IPS DF 6.9 (cell line): ENCODE results near the gene MKLN1.
A peak's percentile ranks its signal among the peaks of the same experiment; 100 is the strongest.
"Not testable (repeated sequence)": the region's sequence is repeated elsewhere in the genome, so short reads cannot be mapped to it uniquely, and the experiment has no call there.

Experiments used
- DNase-seq: peaks from one replicate; pipeline ENCODE4 v3.0.0-alpha.2; 2013; ENCODE audit warnings: low read depth, low spot score
- H3K27ac ChIP-seq: one replicate; pipeline ENCODE4 v1.5.1; 2013; ENCODE audit warnings: low read length, control low read depth
- H3K27me3 ChIP-seq: 2 replicates; pipeline ENCODE4 v1.6.1; 2013; ENCODE audit warnings: mild to moderate bottlenecking, low read length; ENCODE audit not compliant: control insufficient read depth, insufficient read depth
- H3K36me3 ChIP-seq: 2 replicates; pipeline ENCODE4 v1.6.1; 2013; ENCODE audit warnings: low read length; ENCODE audit not compliant: control insufficient read depth, insufficient read depth
- H3K4me1 ChIP-seq: 2 replicates; pipeline ENCODE4 v1.6.1; 2013; ENCODE audit warnings: low read length; ENCODE audit not compliant: control insufficient read depth, insufficient read depth
- H3K4me3 ChIP-seq: 2 replicates; pipeline ENCODE4 v1.5.1; 2013; ENCODE audit warnings: mild to moderate bottlenecking, low read length
- H3K9me3 ChIP-seq: 2 replicates; pipeline ENCODE4 v1.6.1; 2013; ENCODE audit warnings: low read length, inconsistent platforms; ENCODE audit not compliant: control insufficient read depth, insufficient read depth
- WGBS: extraction: QIAGEN DNeasy Blood & Tissue Kit; methylation state at CpG from one replicate; pipeline ENCODE4 v1.1.7; 2013; ENCODE audit warnings: mixed read lengths, missing lambda C conversion rate; ENCODE audit not compliant: insufficient read length, insufficient coverage; 5-methylcytosine and 5-hydroxymethylcytosine counted together

The MKLN1 gene

DNA sequence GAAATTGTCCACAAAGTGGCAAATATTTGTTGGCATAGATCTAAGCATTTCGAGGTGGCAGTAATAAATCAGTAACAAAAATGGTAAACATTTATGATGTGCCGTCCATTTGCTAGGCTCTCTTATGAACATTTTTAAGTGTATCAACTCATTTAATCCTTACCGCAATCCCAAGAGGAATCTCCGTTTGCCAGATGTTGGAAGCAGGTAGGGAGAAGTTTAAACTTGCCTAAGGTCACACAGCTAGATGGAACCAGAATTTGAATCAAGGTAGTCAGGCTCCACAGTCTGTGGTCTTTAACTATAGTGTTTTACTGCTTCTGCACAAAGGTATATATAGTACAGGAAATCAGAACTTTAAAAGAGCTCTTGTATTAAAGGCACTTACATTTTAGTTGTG lies 2.6 kb downstream of the MKLN1 start:
- no peak overlapping the region for H3K27ac ChIP-seq
- no peaks in the 10 kb centered on the region for H3K9me3 ChIP-seq
- H3K27me3 ChIP-seq, result no peaks in the 10 kb centered on the region
- no peaks in the 10 kb centered on the region; the same call in 1 of the 2 replicates for H3K4me1 ChIP-seq
- no peak overlapping the region for H3K4me3 ChIP-seq
- WGBS, result no CpG with 5 or more reads among the region's 4 CpGs
- DNase-seq, result no peak
- H3K36me3 ChIP-seq, result no peaks in the 10 kb centered on the region

DNA sequence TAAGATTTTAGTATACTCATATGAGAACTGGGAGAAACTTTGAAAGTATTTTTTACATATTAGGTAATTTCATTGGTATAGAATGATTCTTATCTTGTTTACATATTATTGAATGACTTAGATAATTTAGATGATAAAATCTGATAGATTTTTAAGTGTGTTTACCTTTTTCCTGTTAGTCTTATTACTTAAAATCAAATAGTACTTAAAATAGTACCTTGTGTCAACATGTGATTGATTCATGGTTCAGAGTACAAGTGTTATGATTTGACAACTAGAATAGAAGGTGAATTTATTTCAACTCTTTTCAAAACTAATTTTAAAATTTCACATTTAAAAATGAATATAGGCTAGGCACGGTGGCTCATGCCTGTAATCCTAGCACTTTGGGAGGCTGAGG lies 4.1 kb downstream of the MKLN1 start:
- Histone ChIP-seq H3K9me3 (no peaks in the 10 kb centered on the region), H3K4me3 (no peak overlapping the region), H3K27ac (no peak overlapping the region), H3K27me3 (no peaks in the 10 kb centered on the region), H3K36me3 (no peaks in the 10 kb centered on the region), H3K4me1 (no peaks in the 10 kb centered on the region; the same call in 1 of the 2 replicates)
- DNase-seq, result no peak
- no CpG with 5 or more reads among the region's 1 CpG for WGBS

DNA sequence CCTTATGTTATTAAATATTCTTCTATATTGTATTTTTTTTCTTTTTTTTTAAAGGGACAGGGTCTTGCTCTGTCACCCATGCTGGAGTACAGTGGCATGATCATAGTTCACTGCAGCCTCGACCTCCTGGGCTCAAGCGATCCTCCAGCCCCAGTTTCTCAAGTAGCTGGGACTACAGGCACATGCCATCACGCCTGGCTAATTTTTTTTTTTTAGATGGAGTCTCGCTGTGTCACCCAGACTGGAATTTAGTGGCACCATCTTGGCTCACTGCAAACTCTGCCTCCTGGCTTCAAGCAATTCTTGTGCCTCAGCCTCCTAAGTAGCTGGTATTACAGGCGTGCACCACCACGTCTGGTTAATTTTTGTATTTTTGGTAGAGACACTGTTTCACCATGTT lies 5.1 kb downstream of the MKLN1 start:
- not testable (repeated sequence) for H3K4me1 ChIP-seq, H3K27me3 ChIP-seq, DNase-seq, H3K36me3 ChIP-seq, H3K27ac ChIP-seq, H3K4me3 ChIP-seq, H3K9me3 ChIP-seq
- no CpG with 5 or more reads among the region's 6 CpGs for WGBS

DNA sequence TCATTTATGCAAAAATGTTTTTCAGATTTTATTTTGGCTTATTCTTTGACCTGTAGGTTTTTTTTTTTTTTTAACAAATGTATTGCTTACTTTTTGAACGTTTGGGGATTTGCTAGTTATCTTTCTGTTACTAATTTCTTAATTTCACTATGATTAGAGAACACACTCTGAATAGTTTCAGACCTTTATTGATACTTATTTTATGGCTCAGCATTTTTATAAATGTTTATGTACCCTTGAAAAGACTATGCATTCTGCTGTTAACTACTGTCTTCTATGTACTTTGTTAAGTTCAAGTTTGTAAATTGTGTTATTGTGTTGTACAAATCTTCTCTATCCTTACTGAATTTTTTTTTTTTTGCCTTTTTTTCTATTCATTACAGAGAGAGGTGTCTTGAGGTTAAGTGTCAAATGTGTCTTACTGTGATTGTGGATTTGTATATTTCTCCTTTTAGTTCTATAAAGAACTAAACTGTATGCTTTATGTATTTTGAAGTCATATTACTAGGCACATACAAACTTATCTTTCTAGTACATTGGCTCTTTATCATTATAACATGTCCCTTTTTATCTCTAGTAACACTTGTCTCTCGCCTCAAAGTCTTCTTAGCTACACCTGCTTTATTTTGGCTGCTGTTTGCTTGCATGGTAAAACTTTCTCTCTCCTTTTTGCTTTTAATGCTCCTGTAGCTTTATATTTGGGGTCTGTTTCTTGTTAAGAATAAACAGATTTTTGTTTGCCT lies 8.1 kb downstream of the MKLN1 start:
- Histone ChIP-seq H3K4me3 (no peak overlapping the region), H3K9me3 (no peaks in the 10 kb centered on the region), H3K27ac (no peak overlapping the region), H3K4me1 (no peaks in the 10 kb centered on the region), H3K36me3 (no peaks in the 10 kb centered on the region), H3K27me3 (no peaks in the 10 kb centered on the region)
- no CpG with 5 or more reads among the region's 2 CpGs for WGBS
- no peak for DNase-seq

DNA sequence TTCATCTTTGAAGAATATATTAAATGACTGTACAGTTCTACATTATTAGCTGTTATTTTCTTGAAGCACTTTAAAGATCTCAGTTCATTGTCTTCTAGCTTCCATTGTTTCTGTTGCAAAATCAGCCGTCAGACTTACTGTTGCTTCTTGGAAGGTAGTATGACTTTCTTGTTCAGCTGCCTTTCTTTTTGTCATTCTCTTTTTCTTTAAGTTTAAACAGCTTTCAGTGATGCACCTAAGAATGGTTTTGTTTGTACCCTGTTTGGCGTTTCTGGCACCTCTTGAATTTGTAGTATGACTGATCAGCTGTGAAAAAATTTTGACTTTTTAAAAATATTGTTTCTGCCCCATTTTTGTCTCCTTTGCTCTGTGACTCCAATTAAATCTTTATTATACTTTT lies 9.3 kb downstream of the MKLN1 start:
- Histone ChIP-seq H3K27me3 (no peaks in the 10 kb centered on the region), H3K27ac (no peak overlapping the region), H3K4me3 (no peak overlapping the region), H3K9me3 (no peaks in the 10 kb centered on the region), H3K4me1 (no peaks in the 10 kb centered on the region), H3K36me3 (no peaks in the 10 kb centered on the region)
- no CpG with 5 or more reads among the region's 2 CpGs for WGBS
- no peak for DNase-seq

DNA sequence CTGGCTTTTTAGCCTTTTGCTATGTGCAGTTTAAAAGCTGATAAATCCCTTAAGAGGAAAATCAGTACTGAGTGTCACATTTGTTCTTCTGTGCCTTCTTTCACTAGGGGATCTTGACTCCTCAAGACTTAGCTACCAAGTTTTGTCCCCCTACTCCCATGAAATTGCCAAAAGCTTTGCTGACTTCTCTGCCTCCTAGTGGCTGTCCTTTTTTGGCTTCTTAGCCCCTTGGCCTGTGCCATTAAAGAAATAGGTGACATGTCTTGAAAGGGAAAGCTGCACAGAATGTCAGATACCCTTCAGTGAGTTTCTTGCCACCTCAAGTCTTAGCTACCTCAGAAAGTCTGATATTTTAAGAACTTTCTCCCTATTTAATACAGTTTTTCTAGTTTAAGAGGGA lies 10.5 kb downstream of the MKLN1 start:
- H3K27me3 ChIP-seq, result no peaks in the 10 kb centered on the region
- H3K27ac ChIP-seq, result no peak overlapping the region
- DNase-seq, result no peak
- H3K36me3 ChIP-seq, result no peaks in the 10 kb centered on the region
- no peaks in the 10 kb centered on the region for H3K9me3 ChIP-seq
- no peaks in the 10 kb centered on the region; the same call in 1 of the 2 replicates for H3K4me1 ChIP-seq
- H3K4me3 ChIP-seq, result no peak overlapping the region

DNA sequence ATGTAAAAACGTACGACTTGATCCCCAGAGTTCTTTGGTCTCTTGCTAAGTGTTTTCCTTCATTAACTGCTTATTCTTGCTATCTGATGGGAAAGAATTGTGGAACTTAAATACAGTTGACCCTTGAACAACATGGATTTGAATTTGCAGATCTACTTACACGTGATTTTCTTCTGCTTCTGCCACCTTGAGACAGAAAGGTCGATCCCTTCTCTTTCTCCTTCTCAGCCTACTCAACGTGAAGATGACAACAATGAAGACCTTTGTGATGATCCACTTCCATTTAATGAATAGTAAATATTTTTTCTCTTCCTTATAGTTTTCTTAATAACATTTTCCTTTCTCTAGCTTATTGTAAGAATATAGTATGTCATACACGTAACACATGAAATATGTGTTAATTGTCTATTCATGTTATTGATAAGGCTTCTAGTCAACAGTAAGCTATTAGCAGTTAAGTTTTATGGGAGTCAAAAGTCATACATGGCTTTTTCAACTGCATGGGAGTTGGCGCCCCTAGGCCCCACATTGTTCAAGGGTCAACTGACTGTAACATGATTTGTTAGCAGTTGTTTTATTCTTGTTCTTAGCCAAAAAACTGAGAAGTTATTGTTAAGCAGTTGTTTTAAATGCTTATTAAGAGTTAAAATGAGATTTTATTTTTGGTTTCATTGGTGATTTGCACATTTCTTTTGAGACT lies 11.2 kb downstream of the MKLN1 start:
- Histone ChIP-seq H3K36me3 (no peaks in the 10 kb centered on the region), H3K4me1 (no peaks in the 10 kb centered on the region; the same call in 1 of the 2 replicates), H3K27ac (no peak overlapping the region), H3K9me3 (no peaks in the 10 kb centered on the region), H3K4me3 (no peak overlapping the region), H3K27me3 (no peaks in the 10 kb centered on the region)
- no CpG with 5 or more reads among the region's 7 CpGs for WGBS
- DNase-seq, result no peak

DNA sequence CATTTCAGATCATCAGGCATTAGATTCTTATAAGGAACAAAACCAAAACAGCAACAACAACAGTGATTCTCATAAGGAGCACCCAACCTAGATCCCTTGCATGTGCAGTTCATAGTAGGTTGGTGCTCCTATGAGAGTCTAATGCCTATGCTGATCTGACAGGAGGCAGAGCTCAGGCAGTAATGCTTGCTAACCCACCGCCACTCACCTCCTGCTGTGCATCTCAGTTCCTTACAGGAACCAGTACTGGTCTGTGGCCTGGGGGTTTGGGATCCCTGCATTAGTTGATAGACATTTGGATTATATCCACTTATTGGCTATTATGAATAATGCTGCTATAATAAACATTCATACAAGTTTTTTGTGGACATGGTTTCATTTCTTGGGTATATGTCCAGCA lies 14.0 kb downstream of the MKLN1 start:
- Histone ChIP-seq H3K9me3 (no peaks in the 10 kb centered on the region), H3K27ac (no peak overlapping the region), H3K36me3 (no peaks in the 10 kb centered on the region), H3K4me3 (no peak overlapping the region), H3K27me3 (no peaks in the 10 kb centered on the region), H3K4me1 (no peaks in the 10 kb centered on the region; the same call in 1 of the 2 replicates)
- no peak for DNase-seq
- no CpG with 5 or more reads among the region's 1 CpG for WGBS

DNA sequence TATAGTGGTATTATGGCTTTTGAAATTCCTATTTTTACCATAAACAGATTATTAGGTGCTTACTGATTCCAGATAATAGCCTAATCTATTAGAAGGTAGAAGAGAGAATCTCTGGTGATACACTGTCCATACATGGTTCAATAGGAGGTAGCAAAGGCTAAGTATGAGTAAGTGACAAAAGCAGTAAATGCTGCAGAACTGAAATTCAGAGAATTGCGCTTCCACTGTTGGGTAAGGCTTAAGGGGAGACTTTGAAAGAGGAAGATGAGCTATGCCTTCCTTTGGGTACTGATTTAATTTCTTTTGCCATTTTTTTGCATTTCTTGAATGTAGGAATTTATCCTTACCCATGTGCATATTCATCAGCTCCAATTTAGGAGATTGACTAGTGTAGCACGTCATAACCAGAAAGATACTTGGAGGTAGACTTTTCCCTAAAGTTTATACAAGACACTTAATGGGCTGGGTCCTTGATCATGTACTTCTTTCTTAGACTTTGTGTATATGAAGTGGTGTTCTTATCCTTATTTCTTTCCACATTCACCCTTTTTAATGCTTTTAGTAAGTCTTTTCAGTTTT lies 15.3 kb downstream of the MKLN1 start:
- H3K4me3 ChIP-seq, result no peak overlapping the region
- no peaks in the 10 kb centered on the region for H3K27me3 ChIP-seq
- no peaks in the 10 kb centered on the region for H3K9me3 ChIP-seq
- WGBS, result no CpG with 5 or more reads among the region's 2 CpGs
- H3K36me3 ChIP-seq, result no peaks in the 10 kb centered on the region
- no peak for DNase-seq
- no peak overlapping the region for H3K27ac ChIP-seq
- peaks cover 3% of the 10 kb centered on the region; the same call in 1 of the 2 replicates for H3K4me1 ChIP-seq

DNA sequence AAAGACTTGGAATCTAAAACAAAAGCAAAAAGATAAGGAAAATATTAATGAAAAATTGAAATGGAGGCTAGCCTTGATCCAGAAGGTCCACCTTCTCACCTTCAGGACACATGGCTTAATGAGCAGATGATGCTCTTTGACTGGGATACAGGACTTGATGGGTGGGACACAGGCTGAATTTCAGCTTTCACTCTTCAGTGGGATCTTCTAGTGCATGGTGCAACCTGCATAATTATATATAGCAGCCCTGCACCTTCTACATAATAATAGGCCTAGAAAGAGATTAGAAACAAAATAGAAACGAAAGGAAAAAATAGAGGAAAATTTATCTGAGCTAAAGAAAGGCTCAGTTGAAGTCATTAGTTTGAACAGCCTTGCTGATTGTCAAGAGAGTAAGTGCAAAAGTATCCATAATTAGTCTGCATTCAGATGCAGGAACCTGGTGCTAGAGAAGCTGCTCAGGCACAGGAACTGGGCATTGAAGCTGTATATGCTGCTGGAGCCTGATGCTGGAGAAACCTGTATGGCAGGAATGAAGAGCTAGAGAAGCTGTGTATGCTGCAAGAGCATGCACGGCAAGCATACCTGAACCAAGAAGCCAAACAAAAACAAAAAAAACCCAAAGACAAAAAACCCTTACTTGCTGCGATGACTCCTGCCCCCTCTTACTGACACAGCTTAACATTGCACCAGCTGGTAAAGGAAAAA lies 19.4 kb downstream of the MKLN1 start:
- Histone ChIP-seq H3K4me1 (peaks cover 3% of the 10 kb centered on the region; the same call in 1 of the 2 replicates), H3K36me3 (no peaks in the 10 kb centered on the region), H3K27me3 (no peaks in the 10 kb centered on the region), H3K4me3 (no peak overlapping the region), H3K9me3 (no peaks in the 10 kb centered on the region), H3K27ac (no peak overlapping the region)
- peak; percentile 60 for DNase-seq
- WGBS, result no CpG with 5 or more reads among the region's 3 CpGs
